GM18507 (cell line): Measurements from ENCODE around the gene USP21.
"Not testable (repeated sequence)": the region's sequence is repeated elsewhere in the genome, so short reads cannot be mapped to it uniquely, and the experiment has no call there.

Source experiments
- DNase-seq: peaks from one replicate; pipeline ENCODE4 v3.0.0; 2011; ENCODE audit warnings: low read depth; ENCODE audit not compliant: insufficient read length; ENCODE audit errors: extremely low spot score
- FAIRE-seq: peaks from 2 replicates; lab custom pipeline; 2011; peaks lifted over from hg19 to GRCh38; lab: Jason Lieb, UNC

USP21 gene, protein sequence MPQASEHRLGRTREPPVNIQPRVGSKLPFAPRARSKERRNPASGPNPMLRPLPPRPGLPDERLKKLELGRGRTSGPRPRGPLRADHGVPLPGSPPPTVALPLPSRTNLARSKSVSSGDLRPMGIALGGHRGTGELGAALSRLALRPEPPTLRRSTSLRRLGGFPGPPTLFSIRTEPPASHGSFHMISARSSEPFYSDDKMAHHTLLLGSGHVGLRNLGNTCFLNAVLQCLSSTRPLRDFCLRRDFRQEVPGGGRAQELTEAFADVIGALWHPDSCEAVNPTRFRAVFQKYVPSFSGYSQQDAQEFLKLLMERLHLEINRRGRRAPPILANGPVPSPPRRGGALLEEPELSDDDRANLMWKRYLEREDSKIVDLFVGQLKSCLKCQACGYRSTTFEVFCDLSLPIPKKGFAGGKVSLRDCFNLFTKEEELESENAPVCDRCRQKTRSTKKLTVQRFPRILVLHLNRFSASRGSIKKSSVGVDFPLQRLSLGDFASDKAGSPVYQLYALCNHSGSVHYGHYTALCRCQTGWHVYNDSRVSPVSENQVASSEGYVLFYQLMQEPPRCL

DNA sequence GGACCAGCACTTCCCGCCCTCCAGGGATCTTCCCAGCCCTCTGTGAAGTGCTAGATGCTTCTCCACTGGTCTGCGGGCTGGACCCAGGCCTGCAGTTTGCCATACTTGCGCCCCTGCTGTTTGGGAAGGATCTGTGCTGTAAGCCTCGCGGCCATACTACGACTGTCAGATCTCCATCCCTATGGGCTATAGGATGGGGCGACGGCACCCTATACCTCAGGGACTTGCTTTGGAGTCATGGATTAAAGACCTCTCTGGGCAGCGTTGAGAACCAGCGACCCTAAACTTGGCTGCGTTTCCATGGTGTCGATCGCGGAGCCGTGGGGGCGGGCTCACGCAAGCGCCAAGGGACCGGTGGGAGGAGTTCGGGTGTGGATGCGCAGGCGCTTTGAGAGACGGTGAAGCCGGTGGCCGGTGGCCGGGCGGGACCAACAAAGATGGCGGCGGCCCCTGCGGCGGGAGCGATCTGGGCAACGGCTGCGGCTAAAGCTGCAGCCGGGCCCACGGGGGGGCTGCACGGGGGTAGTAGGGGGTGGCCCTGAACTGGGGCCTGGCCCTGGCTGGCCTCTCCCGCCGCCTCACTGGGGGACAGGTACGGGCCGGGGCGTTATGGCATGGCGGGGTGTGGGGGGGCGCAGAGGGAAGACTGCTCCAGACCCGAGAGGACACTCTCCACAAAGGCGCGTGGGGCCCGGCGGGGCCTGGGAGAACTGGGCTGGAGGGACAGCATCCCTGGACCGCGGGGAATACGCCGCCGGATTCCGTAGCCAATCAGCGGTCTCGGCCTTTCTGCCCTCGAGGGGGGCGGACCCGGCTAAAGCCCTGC lies at the start of gene USP21:
Gene USP21 (plus strand): TSS at position 414 of the 826 bp plus-strand sequence. CDS start 1,141 bp downstream, outside the sequence.
- FAIRE-seq: peak; percentile 81

DNA sequence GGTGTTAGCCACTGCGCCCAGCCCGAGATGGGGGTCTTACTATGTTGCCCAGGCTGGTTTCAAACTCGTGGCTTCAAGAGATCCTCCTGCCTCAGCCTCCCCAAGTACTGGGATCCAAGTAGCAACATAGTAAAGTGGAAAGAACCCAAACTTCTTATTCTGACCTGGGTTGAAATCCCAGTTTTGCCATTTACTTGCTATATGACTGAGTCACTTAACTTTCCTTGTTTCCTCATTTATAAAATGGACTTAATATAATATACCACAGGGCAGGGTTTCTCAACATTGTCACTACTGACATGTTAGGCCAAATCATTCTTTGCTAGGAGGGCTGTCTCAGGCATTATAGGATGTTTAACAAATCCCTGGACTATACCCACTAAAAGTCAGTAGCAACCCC lies 48.2 kb upstream of the USP21 start:
- FAIRE-seq (no peak), DNase-seq (no peak)

More for the DNA sequence above, at the start of gene USP21:
- DNase-seq: peak; percentile 91

DNA sequence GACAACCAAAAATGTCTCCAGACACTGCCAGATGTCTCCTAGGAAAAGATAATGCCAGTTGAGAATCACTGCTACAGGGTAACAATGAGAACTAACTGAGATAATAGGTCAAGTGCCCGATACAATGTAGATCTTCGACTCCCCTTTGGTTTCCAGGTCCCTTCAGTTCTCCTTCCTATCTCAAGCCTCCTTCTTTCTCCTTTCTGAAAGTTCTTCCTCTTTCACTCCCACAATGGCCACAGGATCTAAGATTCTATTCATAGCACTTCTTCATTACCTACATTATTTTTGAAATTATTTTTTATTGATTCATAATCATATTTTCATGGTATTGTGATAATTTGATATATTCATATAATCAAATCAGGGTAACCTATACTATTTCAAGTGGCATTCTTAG lies 47.8 kb upstream of the USP21 start:
- no peak for DNase-seq
- FAIRE-seq: no peak

DNA sequence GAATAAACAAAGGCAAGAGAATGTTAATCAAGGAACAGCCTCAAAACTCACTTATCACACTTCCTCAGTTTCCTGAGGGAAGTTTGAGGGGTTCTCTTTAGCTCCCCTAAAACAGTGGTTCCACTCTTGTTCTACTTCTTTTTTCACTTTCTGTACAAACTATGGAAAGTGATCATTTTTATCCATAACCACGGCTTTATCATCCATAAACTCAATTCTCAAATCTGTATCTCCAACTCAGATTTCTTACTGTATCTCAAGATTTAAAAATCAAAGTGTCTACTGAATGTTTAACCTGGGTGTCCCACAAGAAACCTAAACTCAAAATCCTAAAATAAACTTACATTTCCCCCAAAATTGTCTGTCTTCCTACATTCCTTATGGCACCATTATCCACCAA lies 45.4 kb upstream of the USP21 start:
- no peak for FAIRE-seq

GRCh38 chr1:161114556-161114955 lies 44.7 kb upstream of the USP21 start:
- FAIRE-seq (no peak), DNase-seq (no peak)

More for the DNA sequence above, 45.4 kb upstream of the USP21 start:
- no peak for DNase-seq

DNA sequence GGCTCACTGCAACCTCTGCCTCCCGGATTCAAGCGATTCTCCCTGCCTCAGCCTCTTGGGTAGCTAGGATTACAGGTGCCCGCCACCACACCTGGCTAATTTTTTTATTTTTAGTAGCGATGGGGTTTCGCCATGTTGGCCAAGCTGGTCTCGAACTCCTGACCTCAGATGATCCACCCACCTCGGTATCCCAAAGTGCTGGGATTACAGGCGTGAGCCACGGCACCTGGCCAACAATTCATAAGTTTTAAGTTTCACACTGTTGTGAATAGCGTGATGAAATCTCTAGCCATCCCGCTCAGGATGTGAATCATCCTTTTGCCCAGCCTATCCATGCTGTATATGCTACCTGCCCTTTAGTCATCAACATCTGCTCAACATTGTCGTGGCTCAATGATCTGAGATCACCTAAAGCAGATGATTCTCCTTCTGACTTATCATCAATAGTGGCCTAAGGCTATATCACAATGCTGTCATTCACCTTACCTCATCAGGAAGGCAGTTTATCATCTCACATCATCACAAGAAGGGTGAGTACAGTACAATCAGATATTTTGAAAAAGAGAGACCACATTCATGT lies 44.1 kb upstream of the USP21 start:
- DNase-seq (no peak), FAIRE-seq (no peak)

- not testable (repeated sequence) for FAIRE-seq, DNase-seq
These were observed 43.3 kb upstream of the USP21 start for GRCh38 chr1:161115961-161116360.

- DNase-seq: peak; percentile 87
- peak; percentile 79 for FAIRE-seq
These were observed 41.3 kb upstream of the USP21 start, which contains the start of the genes NIT1 and PFDN2 for GRCh38 chr1:161117759-161118581. TSS of gene NIT1 (plus strand) at chr1:161118105. CDS start at chr1:161118177, 72 bp downstream. TSS of gene PFDN2 (minus strand) at chr1:161118037. CDS start at chr1:161118026, 11 bp downstream.

DNA sequence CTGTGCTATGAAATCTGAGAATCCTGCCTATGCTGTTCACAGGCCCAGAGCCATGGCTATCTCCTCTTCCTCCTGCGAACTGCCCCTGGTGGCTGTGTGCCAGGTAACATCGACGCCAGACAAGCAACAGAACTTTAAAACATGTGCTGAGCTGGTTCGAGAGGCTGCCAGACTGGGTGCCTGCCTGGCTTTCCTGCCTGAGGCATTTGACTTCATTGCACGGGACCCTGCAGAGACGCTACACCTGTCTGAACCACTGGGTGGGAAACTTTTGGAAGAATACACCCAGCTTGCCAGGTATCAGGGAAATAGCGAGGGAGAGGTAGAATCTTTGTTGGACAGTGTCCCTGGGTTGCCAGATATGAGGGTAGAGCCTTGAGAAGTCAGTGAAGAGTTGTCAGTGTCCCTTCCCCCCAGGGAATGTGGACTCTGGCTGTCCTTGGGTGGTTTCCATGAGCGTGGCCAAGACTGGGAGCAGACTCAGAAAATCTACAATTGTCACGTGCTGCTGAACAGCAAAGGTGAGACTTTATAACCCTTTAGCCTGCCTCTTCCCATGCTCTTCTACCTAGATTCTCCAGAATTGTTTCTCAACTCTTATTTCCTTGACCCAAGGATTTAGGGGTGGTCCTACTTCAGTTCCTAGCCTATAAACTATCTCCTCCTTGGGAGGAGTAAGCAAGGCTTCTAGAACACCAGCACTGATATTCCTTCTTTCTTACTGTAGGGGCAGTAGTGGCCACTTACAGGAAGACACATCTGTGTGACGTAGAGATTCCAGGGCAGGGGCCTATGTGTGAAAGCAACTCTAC lies 40.0 kb upstream of the USP21 start:
- peak; percentile 86 for FAIRE-seq
- DNase-seq: peak; percentile 57

DNA sequence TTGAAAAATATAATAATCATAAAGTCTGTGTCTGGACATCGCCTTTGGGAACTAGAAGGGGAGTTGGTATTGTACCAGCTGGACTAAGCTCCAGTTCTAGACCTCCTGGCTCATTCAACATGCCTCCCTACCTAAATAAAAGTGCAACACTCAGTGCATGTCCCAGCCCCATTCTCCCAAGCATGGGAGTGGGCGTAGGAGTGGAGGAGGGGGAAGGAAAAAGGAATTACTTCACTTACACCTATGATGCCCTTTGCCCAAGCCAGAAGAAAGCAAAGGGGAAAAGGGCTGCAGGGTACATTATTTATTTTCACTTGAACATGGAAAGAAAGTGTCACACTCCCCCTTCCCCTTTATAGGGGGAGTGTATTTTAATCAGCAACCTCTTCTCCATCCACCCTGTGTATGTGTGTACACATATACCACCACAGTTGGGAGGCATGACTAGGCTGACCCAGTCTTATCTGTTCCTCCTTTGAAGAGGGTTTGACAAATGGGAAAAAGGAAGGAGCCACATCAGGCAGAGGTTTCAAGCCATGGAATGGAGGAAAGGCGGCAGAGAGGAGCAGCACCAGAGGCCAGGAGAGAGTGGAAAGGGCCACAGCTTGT lies 38.2 kb upstream of the USP21 start:
- no peak for FAIRE-seq

DNA sequence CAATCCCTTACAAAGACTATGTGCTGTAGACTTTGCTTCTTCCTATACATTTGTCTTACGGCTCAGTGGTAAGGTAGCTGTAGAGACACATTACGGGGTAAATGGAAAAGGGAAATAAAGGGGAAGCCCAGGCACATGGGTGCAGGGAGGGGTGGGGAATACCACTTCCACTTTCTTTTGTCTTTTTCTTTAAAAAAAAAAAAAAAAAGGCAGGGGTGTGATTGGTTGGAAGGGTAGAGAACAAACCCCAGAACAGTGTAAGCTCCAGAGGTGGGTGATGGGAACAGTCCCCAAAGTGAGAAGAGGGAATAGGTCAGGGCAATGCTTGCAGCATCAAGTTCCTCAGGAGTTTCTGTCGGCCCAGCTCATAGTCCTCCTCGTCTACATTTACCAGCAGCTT lies 37.5 kb upstream of the USP21 start:
- no peak for DNase-seq
- no peak for FAIRE-seq

More for the DNA sequence above, 38.2 kb upstream of the USP21 start:
- no peak for DNase-seq

DNA sequence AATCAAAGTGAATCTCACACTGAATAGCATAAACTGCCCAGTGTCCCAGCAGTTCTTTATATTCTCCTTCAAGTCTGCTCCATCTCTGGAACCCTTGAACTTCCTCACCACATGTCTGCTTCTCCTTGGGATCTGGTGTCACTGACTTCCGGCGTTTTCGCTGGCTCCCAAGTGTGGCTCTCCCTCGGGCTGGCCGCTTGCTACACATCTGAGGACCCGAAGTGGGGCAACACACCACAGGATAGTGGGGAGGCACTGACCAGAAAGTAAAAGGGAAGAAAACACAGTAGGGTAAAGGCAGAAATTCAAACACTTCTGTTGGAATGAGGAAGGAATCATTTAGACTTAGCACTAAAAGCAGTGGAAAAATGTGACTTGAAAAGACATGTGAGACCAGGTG lies 36.3 kb upstream of the USP21 start:
- no peak for DNase-seq
- FAIRE-seq: no peak

DNA sequence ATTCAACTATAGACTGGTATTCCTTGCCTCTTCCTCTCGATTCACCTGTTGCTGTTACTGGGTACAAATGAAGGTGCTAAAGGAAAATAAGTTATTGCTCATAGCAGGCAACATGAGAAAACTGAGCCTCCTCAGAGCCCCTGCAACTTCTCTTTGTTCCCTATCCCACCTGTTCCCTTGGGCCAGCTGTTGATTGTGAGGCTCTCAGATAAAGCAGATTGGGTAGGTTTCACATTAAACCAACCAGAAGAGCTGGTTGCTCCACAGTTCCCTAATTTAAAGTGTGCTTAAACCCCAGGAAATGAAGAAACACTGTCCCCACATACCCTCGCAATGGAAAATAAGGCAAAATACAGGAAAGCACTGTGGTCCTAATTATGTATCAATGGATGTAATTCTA lies 31.7 kb upstream of the USP21 start:
- DNase-seq (no peak), FAIRE-seq (no peak)

GRCh38 chr1:161128591-161129420 lies 30.5 kb upstream of the USP21 start:
- FAIRE-seq (no peak), DNase-seq (no peak)

- no peak for FAIRE-seq
- DNase-seq: no peak
These were observed 29.0 kb upstream of the USP21 start for GRCh38 chr1:161130266-161130665.

DNA sequence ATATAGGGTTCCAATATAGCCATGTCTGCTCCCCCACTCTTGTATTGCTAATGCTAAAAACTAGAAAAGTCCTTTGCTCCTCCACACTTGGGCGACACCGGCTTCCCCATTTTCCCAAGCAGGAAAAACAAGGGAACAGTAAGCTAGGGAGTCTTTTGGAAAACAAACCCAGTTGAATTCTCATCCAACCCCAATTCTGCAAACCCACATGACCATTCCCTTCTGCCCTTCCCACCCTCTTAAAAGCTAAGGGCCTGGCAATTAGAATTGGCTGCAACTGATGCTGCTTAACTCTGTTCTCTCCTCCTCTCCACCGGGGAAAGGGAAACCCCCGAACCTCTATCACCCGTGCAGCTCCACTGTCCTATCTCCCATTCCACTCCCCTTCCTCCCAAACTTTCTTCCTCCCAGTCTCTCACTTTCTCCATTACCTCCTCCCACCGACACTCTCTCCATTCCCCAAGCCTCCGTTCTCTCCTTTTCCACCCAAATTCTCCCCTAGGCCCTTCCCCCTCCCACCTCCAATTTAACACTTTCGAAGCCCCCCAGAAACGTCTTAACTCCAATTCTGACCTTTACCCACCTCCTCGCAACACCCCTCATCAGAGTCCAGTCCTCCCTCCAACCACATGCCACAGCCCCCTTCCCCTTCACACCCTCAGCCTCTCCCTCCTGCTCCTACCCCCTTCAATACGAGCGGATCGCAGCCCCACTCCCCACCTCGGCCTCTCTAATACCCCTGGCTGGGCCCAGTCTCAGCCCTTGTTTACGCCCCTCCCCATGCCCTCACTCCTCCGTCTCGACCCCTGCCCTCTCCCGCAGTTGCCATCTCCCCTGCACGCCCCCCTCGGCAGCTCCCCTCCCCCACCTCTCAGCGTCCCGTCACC lies 27.5 kb upstream of the USP21 start:
- no peak for DNase-seq
- FAIRE-seq: peak; percentile 48
